K562 (cell line): Measurements from ENCODE around the gene NRARP. TPM values are rescaled to one million over a fixed set of nuclear protein-coding genes. Genes with fewer than 3 reads are reported as not detected.
A peak's percentile ranks its signal among the peaks of the same experiment; 100 is the strongest.

Experiments used
- CBX2 ChIP-seq: fragments of 200-600 bp; sonication (generic); IDR thresholded peaks from one replicate; pipeline ENCODE4 v1.6.1; 2012; ENCODE audit warnings: mild to moderate bottlenecking, low read length, inconsistent platforms; ENCODE audit not compliant: insufficient read depth, poor library complexity, severe bottlenecking
- CBX5 ChIP-seq: IDR thresholded peaks from 2 replicates; pipeline ENCODE4 v1.6.1; 2014; ENCODE audit warnings: low read depth, borderline replicate concordance
- PHF21A ChIP-seq: fragments of 450-650 bp; IDR thresholded peaks from 2 replicates; pipeline ENCODE4 v1.6.1; 2017; ENCODE audit warnings: low read depth, borderline replicate concordance
- SP1 ChIP-seq: sonication (generic); formaldehyde crosslinking; IDR thresholded peaks from 2 replicates; pipeline ENCODE4 v1.8.1; 2022; ENCODE audit warnings: mild to moderate bottlenecking, missing genetic modification reagents
- XRCC5 ChIP-seq: fragments of 200-400 bp; formaldehyde crosslinking; IDR thresholded peaks from 2 replicates; pipeline ENCODE4 v1.6.1; 2017; ENCODE audit warnings: low read depth, mild to moderate bottlenecking, low read length
- ZNF398 ChIP-seq: fragments of 250-450 bp; sonication (Bioruptor Pico); IDR thresholded peaks from 2 replicates; pipeline ENCODE4 v1.8.0; 2021; ENCODE audit warnings: moderate library complexity, mild to moderate bottlenecking, inconsistent platforms
- ZNF518B ChIP-seq: fragments of 250-450 bp; sonication (Bioruptor Pico); IDR thresholded peaks from 2 replicates; pipeline ENCODE4 v1.5.0; 2021; ENCODE audit warnings: mild to moderate bottlenecking, moderate library complexity
- polyA plus RNA-seq, 8 experiments: library from polyadenylated mRNA; depleted of rRNA in 4 of 8; stranded (reverse) in 5 of 8; unstranded in 3 of 8; fragments of >200 nt; fragmentation: Nextera tagmentation in 2 of 8; fragmentation: Illumina TruSeq in 1 of 8; extraction: Ambion mirVana in 2 of 8; extraction: Trizol in 1 of 8; gene quantifications; 2 replicates each; pipeline versions ENCODE4 v1.2.1 to v1.2.3, GENCODE V29; 2011 to 2014; ENCODE audit warnings: inconsistent platforms in 1 of 8, missing spikeins in 1 of 8
- total RNA-seq, 7 experiments: library from RNA; depleted of rRNA in 6 of 7; stranded (reverse); fragments of >200 nt in 6 of 7; fragmentation: Illumina TruSeq in 2 of 7; extraction: Trizol in 2 of 7; gene quantifications; 2 replicates each; pipeline versions ENCODE4 v1.2.1 to v1.2.3, GENCODE V29; 2011 to 2021; ENCODE audit warnings: low replicate concordance in 1 of 7
- TF ChIP-seq, protein P1 (sequence below): fragments of 250-450 bp; sonication (Bioruptor Pico); IDR thresholded peaks from 2 replicates; pipeline ENCODE4 v1.5.0; 2021; ENCODE audit warnings: mild to moderate bottlenecking, borderline replicate concordance
- TF ChIP-seq, protein P2 (sequence below): IDR thresholded peaks from 3 replicates; pipeline ENCODE4 v1.6.1; 2011; ENCODE audit warnings: borderline replicate concordance, mild to moderate bottlenecking, moderate library complexity; ENCODE audit not compliant: insufficient read length; ENCODE audit errors: extremely low read depth
- TF ChIP-seq, protein P3 (sequence below): sonication (generic); formaldehyde crosslinking; IDR thresholded peaks from 2 replicates; pipeline ENCODE4 v1.8.0; 2022; ENCODE audit warnings: mild to moderate bottlenecking, missing genetic modification reagents
- TF ChIP-seq, protein P4 (sequence below), 2 experiments: IDR thresholded peaks; 2 replicates each; pipeline ENCODE4 v1.6.1; 2011; ENCODE audit warnings: borderline replicate concordance in 1 of 2, control low read depth in 1 of 2, low read depth in 1 of 2, low read length in 1 of 2, mild to moderate bottlenecking in 1 of 2, mixed read lengths in 1 of 2, moderate library complexity in 1 of 2; ENCODE audit not compliant: insufficient read depth in 1 of 2, insufficient read length in 1 of 2, poor library complexity in 1 of 2, severe bottlenecking in 1 of 2; ENCODE audit errors: extremely low read depth in 1 of 2

The NRARP gene
- total and polyA plus RNA-seq, 9 of the 15 experiments (the other 6 are each of a cell fraction or from before 2014, with no cell fraction given): 2.0 to 24.5 (median 7.2) TPM; not detected in 2

GRCh38 chr9:137253717-137254623, 48.1 kb downstream of the NRARP start (continued):
- TF ChIP-seq PHF21A (no peak), ZNF518B (CRISPR knock-in tag) (no peak), CBX5 (no peak), XRCC5 (no peak), ZNF398 (CRISPR knock-in tag) (no peak), SP1 (CRISPR knock-in tag) (0 out of 2 replicates have a peak, but pooled peaks have one; percentile 51), CBX2 (no peak)
- TF ChIP-seq, protein P1, sequence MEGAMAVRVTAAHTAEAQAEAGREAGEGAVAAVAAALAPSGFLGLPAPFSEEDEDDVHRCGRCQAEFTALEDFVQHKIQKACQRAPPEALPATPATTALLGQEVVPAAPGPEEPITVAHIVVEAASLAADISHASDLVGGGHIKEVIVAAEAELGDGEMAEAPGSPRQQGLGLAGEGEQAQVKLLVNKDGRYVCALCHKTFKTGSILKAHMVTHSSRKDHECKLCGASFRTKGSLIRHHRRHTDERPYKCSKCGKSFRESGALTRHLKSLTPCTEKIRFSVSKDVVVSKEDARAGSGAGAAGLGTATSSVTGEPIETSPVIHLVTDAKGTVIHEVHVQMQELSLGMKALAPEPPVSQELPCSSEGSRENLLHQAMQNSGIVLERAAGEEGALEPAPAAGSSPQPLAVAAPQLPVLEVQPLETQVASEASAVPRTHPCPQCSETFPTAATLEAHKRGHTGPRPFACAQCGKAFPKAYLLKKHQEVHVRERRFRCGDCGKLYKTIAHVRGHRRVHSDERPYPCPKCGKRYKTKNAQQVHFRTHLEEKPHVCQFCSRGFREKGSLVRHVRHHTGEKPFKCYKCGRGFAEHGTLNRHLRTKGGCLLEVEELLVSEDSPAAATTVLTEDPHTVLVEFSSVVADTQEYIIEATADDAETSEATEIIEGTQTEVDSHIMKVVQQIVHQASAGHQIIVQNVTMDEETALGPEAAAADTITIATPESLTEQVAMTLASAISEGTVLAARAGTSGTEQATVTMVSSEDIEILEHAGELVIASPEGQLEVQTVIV (CRISPR knock-in tag): no peak
- TF ChIP-seq, protein P2, sequence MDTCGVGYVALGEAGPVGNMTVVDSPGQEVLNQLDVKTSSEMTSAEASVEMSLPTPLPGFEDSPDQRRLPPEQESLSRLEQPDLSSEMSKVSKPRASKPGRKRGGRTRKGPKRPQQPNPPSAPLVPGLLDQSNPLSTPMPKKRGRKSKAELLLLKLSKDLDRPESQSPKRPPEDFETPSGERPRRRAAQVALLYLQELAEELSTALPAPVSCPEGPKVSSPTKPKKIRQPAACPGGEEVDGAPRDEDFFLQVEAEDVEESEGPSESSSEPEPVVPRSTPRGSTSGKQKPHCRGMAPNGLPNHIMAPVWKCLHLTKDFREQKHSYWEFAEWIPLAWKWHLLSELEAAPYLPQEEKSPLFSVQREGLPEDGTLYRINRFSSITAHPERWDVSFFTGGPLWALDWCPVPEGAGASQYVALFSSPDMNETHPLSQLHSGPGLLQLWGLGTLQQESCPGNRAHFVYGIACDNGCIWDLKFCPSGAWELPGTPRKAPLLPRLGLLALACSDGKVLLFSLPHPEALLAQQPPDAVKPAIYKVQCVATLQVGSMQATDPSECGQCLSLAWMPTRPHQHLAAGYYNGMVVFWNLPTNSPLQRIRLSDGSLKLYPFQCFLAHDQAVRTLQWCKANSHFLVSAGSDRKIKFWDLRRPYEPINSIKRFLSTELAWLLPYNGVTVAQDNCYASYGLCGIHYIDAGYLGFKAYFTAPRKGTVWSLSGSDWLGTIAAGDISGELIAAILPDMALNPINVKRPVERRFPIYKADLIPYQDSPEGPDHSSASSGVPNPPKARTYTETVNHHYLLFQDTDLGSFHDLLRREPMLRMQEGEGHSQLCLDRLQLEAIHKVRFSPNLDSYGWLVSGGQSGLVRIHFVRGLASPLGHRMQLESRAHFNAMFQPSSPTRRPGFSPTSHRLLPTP: peak; percentile 40
- TF ChIP-seq, protein P3, sequence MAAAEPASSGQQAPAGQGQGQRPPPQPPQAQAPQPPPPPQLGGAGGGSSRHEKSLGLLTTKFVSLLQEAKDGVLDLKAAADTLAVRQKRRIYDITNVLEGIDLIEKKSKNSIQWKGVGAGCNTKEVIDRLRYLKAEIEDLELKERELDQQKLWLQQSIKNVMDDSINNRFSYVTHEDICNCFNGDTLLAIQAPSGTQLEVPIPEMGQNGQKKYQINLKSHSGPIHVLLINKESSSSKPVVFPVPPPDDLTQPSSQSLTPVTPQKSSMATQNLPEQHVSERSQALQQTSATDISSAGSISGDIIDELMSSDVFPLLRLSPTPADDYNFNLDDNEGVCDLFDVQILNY (CRISPR knock-in tag): no peak
- TF ChIP-seq, protein P4, sequence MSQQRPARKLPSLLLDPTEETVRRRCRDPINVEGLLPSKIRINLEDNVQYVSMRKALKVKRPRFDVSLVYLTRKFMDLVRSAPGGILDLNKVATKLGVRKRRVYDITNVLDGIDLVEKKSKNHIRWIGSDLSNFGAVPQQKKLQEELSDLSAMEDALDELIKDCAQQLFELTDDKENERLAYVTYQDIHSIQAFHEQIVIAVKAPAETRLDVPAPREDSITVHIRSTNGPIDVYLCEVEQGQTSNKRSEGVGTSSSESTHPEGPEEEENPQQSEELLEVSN (IDR thresholded peaks at IDR 0.05; ENCODE audit: borderline replicate concordance in 1 of 2, extremely low read depth in 1 of 2, insufficient read depth in 1 of 2, insufficient read length in 1 of 2, low read depth in 1 of 2, low read length in 1 of 2, poor library complexity in 1 of 2, severe bottlenecking in 1 of 2): peak in 1 of 2 experiments; percentile 32
